GM21447 (cell line): ENCODE measurements around the gene FCAMR.
A peak's percentile ranks its signal among the peaks of the same experiment; 100 is the strongest.

Source experiments
- ATAC-seq: cut with Tn5 transposase; IDR thresholded peaks from one replicate; pipeline ENCODE4 v1.9.1; 2021; ENCODE audit not compliant: unreplicated experiment

FCAMR gene

DNA sequence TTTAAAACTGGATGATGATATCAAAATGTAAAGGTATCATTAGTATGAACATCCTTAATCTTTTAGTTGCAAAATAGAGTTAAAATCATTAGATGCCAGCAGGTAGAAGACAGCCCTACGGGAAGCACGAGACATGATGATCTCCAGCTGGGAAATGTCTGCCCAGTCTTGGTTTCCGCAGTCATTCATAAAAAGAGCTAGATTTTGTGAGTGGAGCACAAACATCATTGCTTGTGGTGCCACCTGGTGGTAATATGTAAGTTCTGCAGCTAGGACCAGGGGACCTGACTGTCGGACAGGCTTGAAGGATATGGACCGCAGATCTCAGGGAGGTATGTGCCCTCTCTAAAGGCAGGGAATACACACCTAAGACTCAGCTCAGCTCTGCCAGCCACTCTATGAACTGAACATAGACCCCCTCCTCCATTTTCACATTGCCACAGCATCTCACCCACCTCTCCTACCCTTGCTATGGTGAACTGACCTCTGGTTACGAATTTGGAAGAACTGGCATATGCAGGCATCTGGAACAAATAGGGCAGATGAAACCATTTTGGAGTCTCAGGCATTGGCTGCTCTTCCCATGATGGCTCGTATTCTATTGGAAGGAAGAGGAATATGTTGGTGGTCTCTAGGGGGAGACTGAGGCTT lies 57.7 kb downstream of the FCAMR start:
- peak; percentile 44 for ATAC-seq

DNA sequence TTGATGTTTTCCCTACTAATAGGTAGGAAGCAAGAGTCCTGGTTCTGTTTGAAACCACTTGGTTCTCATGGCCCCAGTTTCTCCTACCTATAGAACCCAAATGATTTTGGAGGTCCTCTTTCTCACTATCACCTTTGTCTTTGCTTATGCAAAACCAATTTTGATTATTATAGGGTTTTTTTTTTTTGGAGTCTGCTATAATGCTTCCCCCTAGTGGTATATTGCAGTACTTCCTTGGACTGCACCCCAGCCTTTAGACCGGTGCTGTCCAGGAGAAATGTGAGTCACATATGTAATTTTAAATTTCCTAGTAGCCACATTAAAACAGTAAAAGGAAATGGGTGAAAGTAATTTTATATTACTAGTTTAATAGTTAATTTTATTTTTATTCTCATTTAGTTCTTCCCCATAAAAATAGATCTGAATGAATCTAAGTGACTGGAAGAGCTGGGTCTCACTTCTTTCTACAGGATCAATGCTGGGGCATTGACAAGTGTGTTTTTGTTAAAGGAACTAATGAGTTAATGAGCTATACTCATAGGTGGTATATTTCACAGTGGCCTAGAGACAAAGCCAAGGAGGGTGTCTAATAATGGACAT lies 59.1 kb downstream of the FCAMR start:
- ATAC-seq, result no peak

DNA sequence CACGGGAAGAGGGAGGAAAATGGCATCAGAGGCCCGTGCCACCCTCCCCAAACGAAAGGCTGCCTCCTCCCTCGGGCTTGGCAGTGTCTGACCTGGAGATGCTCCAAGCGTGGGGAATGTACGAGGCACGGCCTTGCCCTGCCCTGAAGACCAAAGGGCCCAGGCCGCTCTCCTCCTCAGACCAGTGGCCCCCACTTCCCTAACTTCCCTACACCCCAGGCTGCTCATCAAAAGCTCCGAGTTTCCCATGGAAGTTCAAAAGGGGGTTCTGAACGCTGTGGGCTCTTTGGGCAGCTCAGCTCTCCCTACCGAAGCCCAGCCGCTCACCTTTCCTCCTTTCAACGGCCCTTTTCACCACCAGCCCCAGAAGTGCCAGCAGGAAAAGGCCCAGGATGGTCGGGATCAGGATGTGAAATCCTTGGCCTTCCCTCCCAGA lies 60.4 kb downstream of the FCAMR start:
- ATAC-seq, result no peak

DNA sequence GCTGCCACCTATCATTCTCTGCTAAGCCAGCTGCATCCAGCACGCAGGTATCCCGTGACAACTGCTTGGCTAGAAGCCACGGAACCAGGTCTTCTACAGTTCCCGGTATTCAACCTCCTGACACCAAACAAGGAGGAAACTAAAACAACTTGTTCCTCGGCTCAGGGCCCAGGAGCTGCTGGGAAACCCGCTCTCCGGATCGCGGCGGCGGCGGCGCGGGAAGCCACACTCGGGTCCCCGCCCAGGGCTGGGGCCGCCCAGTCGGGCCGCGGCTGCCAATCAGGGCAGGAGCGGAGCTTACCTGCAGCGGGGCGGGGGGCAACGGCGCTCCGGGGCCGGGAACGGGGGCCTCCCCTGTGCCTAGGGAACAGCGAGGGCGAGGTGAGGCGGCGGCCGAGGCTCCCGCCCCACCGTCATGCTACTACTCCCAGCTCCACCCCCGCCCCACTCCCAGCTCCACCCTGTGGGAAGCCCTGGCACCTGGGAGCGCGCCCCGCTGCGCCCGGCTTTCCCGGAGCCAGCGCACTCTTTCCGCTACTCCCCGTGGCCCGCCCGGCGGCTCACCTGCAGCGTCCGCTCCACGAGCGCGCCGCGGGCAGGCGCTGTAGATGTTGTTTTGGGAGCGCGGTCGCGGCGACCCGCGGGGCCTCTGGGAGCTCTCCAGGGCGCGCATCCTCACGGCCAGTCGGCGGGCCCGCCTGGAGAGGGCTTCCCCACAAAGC lies 60.9 kb downstream of the FCAMR start:
- no peak for ATAC-seq

DNA sequence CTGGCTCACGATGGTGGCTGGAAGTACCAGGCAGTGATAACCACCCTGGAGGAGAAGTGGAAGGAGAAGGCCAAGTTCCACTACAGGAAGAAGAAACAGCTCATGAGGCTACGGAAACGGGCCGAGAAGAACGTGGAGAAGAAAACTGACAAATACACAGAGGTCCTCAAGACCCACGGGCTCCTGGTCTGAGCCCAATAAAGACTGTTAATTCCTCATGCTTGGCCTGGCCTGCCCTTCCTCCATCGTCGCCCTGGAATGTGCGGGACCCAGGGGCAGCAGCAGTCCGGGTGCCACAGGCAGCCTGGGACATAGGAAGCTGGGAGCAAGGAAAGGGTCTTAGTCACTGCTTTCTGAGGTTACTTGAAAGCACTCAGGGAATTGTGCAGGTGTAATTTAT lies 62.2 kb downstream of the FCAMR start:
- no peak for ATAC-seq
